SKM-1 (cell line): ENCODE results near the gene RAB22A.
"Not testable (repeated sequence)": the region's sequence is repeated elsewhere in the genome, so short reads cannot be mapped to it uniquely, and the experiment has no call there.

Experiments used
- DNase-seq: peaks from one replicate; lab custom pipeline; 2025; ENCODE audit not compliant: unreplicated experiment; lab: John Stamatoyannopoulos, UW

RAB22A gene

GRCh38 chr20:58342104-58342945, 32.8 kb downstream of the RAB22A start:
- DNase-seq, result no peak

GRCh38 chr20:58344741-58345140, 35.2 kb downstream of the RAB22A start:
- DNase-seq, result no peak

GRCh38 chr20:58349570-58349969, 40.1 kb downstream of the RAB22A start:
- no peak for DNase-seq

GRCh38 chr20:58352468-58352867, 43.0 kb downstream of the RAB22A start:
- no peak for DNase-seq

GRCh38 chr20:58359441-58359840, 49.9 kb downstream of the RAB22A start:
- DNase-seq, result no peak

GRCh38 chr20:58360936-58361335, 51.4 kb downstream of the RAB22A start:
- DNase-seq, result no peak

GRCh38 chr20:58361481-58362205, 52.1 kb downstream of the RAB22A start:
- no peak for DNase-seq

GRCh38 chr20:58362206-58362516, 52.6 kb downstream of the RAB22A start:
- no peak for DNase-seq

- DNase-seq, result no peak
Measured at GRCh38 chr20:58362970-58363369, 53.5 kb downstream of the RAB22A start.

GRCh38 chr20:58366866-58367265, 57.4 kb downstream of the RAB22A start:
- DNase-seq, result no peak

- no peak for DNase-seq
Measured at GRCh38 chr20:58372806-58373205, 63.3 kb downstream of the RAB22A start.

GRCh38 chr20:58373296-58373695, 63.8 kb downstream of the RAB22A start:
- not testable (repeated sequence) for DNase-seq

- no peak for DNase-seq
Measured at GRCh38 chr20:58374027-58374850, 64.7 kb downstream of the RAB22A start.

GRCh38 chr20:58374906-58375758, 65.6 kb downstream of the RAB22A start:
- no peak for DNase-seq

GRCh38 chr20:58375759-58376352, 66.3 kb downstream of the RAB22A start:
- no peak for DNase-seq

- no peak for DNase-seq
Measured at GRCh38 chr20:58377017-58377416, 67.5 kb downstream of the RAB22A start.

- DNase-seq, result no peak
Measured at GRCh38 chr20:58377766-58378401, 68.4 kb downstream of the RAB22A start.

- DNase-seq, result no peak
Measured at GRCh38 chr20:58378704-58379103, 69.2 kb downstream of the RAB22A start.

GRCh38 chr20:58381627-58382026, 72.1 kb downstream of the RAB22A start:
- DNase-seq, result no peak

- DNase-seq, result no peak
Measured at GRCh38 chr20:58382096-58382495, 72.6 kb downstream of the RAB22A start.
